ENCODE results near the gene WASF3.

WASF3 gene

GRCh38 chr13:26601669-26602068, 44.2 kb downstream of the WASF3 start:
- no peak overlapping the region for H3K27ac ChIP-seq (ENCODE audit: low read depth, low read length, severe bottlenecking)
- H3K9me3 ChIP-seq (ENCODE audit: control insufficient read depth, low read length) = no peaks in the 10 kb centered on the region
- H3K4me3 ChIP-seq (ENCODE audit: extremely low read depth, insufficient read depth, low read length, poor library complexity, severe bottlenecking) = no peak overlapping the region
- no peaks in the 10 kb centered on the region for H3K36me3 ChIP-seq (ENCODE audit: control insufficient read depth, insufficient read depth, low read length)
- H3K4me1 ChIP-seq (ENCODE audit: control insufficient read depth, insufficient read depth, low read length, poor library complexity, severe bottlenecking) = peaks cover 8% of the 10 kb centered on the region
- WGBS, 2 experiments (ENCODE audit: insufficient coverage in 2 of 2) = no CpG with 5 or more reads among the region's 2 CpGs

DNA sequence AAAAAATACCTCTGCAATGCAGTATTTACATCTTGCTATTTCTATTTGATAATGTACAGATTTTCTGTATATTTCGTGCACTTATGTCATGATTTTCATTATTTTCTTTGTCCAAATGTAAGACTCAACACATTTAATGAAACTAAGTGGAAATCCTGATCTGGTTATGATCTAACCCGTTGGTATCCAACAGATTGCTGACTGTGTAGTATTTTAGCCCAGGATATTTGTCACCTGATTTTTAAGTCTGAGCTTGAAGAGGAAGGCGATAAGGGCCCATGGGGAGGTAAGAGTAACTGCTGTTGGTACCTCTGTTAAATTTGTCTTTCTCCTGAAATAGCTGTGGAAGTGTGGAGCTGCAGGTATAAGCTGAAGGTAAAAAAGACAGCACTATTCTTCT, 45.3 kb downstream of the WASF3 start:
- H3K36me3 ChIP-seq (ENCODE audit: control insufficient read depth, insufficient read depth, low read length) = no peaks in the 10 kb centered on the region
- no peaks in the 10 kb centered on the region for H3K9me3 ChIP-seq (ENCODE audit: control insufficient read depth, low read length)
- peaks cover 8% of the 10 kb centered on the region for H3K4me1 ChIP-seq (ENCODE audit: control insufficient read depth, insufficient read depth, low read length, poor library complexity, severe bottlenecking)
- 89 to 100% methylated on average over 1 to 2 of the region's 3 CpGs for WGBS, 2 experiments (ENCODE audit: insufficient coverage in 2 of 2)
- no peak overlapping the region for H3K4me3 ChIP-seq (ENCODE audit: extremely low read depth, insufficient read depth, low read length, poor library complexity, severe bottlenecking)
- no peak overlapping the region for H3K27ac ChIP-seq (ENCODE audit: low read depth, low read length, severe bottlenecking)

GRCh38 chr13:26604784-26605545, 47.5 kb downstream of the WASF3 start:
- Histone ChIP-seq H3K4me3 (ENCODE audit: extremely low read depth, insufficient read depth, low read length, poor library complexity, severe bottlenecking) (no peak overlapping the region), H3K9me3 (ENCODE audit: control insufficient read depth, low read length) (no peaks in the 10 kb centered on the region), H3K27ac (ENCODE audit: low read depth, low read length, severe bottlenecking) (no peak overlapping the region), H3K4me1 (ENCODE audit: control insufficient read depth, insufficient read depth, low read length, poor library complexity, severe bottlenecking) (peaks cover 8% of the 10 kb centered on the region), H3K36me3 (ENCODE audit: control insufficient read depth, insufficient read depth, low read length) (no peaks in the 10 kb centered on the region)
- whole genome bisulfite sequencing, 2 experiments (ENCODE audit: insufficient coverage in 2 of 2) = 88 to 100% methylated on average over 1 to 2 of the region's 3 CpGs

GRCh38 chr13:26605845-26606244, 48.4 kb downstream of the WASF3 start:
- H3K36me3 ChIP-seq (ENCODE audit: control insufficient read depth, insufficient read depth, low read length) = no peaks in the 10 kb centered on the region
- H3K9me3 ChIP-seq (ENCODE audit: control insufficient read depth, low read length) = no peaks in the 10 kb centered on the region
- H3K27ac ChIP-seq (ENCODE audit: low read depth, low read length, severe bottlenecking) = no peak overlapping the region
- no peak overlapping the region for H3K4me3 ChIP-seq (ENCODE audit: extremely low read depth, insufficient read depth, low read length, poor library complexity, severe bottlenecking)
- peaks cover 8% of the 10 kb centered on the region for H3K4me1 ChIP-seq (ENCODE audit: control insufficient read depth, insufficient read depth, low read length, poor library complexity, severe bottlenecking)
- WGBS, 2 experiments (ENCODE audit: insufficient coverage in 2 of 2) = 89% methylated on average over 1 of the region's 2 CpGs; no CpG with 5 or more reads in 1 of the 2 experiments

GRCh38 chr13:26606631-26607030, 49.1 kb downstream of the WASF3 start:
- 50% methylated on average over 2 of the region's 4 CpGs; no CpG with 5 or more reads in 1 of the 2 experiments for WGBS, 2 experiments (ENCODE audit: insufficient coverage in 2 of 2)
- no peak overlapping the region for H3K27ac ChIP-seq (ENCODE audit: low read depth, low read length, severe bottlenecking)
- no peaks in the 10 kb centered on the region for H3K9me3 ChIP-seq (ENCODE audit: control insufficient read depth, low read length)
- peaks cover 5% of the 10 kb centered on the region for H3K4me1 ChIP-seq (ENCODE audit: control insufficient read depth, insufficient read depth, low read length, poor library complexity, severe bottlenecking)
- no peaks in the 10 kb centered on the region for H3K36me3 ChIP-seq (ENCODE audit: control insufficient read depth, insufficient read depth, low read length)
- H3K4me3 ChIP-seq (ENCODE audit: extremely low read depth, insufficient read depth, low read length, poor library complexity, severe bottlenecking) = no peak overlapping the region

- WGBS, 2 experiments (ENCODE audit: insufficient coverage in 2 of 2) = 71 to 83% methylated on average over 1 to 2 of the region's 5 CpGs
- no peaks in the 10 kb centered on the region for H3K4me1 ChIP-seq (ENCODE audit: control insufficient read depth, insufficient read depth, low read length, poor library complexity, severe bottlenecking)
- peaks cover 7% of the 10 kb centered on the region for H3K36me3 ChIP-seq (ENCODE audit: control insufficient read depth, insufficient read depth, low read length)
- no peaks in the 10 kb centered on the region for H3K9me3 ChIP-seq (ENCODE audit: control insufficient read depth, low read length)
- no peak overlapping the region for H3K4me3 ChIP-seq (ENCODE audit: extremely low read depth, insufficient read depth, low read length, poor library complexity, severe bottlenecking)
- H3K27ac ChIP-seq (ENCODE audit: low read depth, low read length, severe bottlenecking) = no peak overlapping the region
Measured at GRCh38 chr13:26614721-26615120, 57.2 kb downstream of the WASF3 start.

- H3K27ac ChIP-seq (ENCODE audit: low read depth, low read length, severe bottlenecking) = no peak overlapping the region
- no peaks in the 10 kb centered on the region for H3K4me1 ChIP-seq (ENCODE audit: control insufficient read depth, insufficient read depth, low read length, poor library complexity, severe bottlenecking)
- peaks cover 7% of the 10 kb centered on the region for H3K36me3 ChIP-seq (ENCODE audit: control insufficient read depth, insufficient read depth, low read length)
- H3K4me3 ChIP-seq (ENCODE audit: extremely low read depth, insufficient read depth, low read length, poor library complexity, severe bottlenecking) = no peak overlapping the region
- 90% methylated on average over 1 of the region's 2 CpGs; no CpG with 5 or more reads in 1 of the 2 experiments for WGBS, 2 experiments (ENCODE audit: insufficient coverage in 2 of 2)
- no peaks in the 10 kb centered on the region for H3K9me3 ChIP-seq (ENCODE audit: control insufficient read depth, low read length)
Measured at GRCh38 chr13:26616126-26616525, 58.6 kb downstream of the WASF3 start.

GRCh38 chr13:26618726-26619125, 61.2 kb downstream of the WASF3 start:
- H3K9me3 ChIP-seq (ENCODE audit: control insufficient read depth, low read length) = peaks cover 5% of the 10 kb centered on the region
- peaks cover 16% of the 10 kb centered on the region for H3K36me3 ChIP-seq (ENCODE audit: control insufficient read depth, insufficient read depth, low read length)
- H3K4me1 ChIP-seq (ENCODE audit: control insufficient read depth, insufficient read depth, low read length, poor library complexity, severe bottlenecking) = no peaks in the 10 kb centered on the region
- H3K27ac ChIP-seq (ENCODE audit: low read depth, low read length, severe bottlenecking) = no peak overlapping the region
- 67% methylated on average over 1 of the region's 2 CpGs; no CpG with 5 or more reads in 1 of the 2 experiments for WGBS, 2 experiments (ENCODE audit: insufficient coverage in 2 of 2)
- no peak overlapping the region for H3K4me3 ChIP-seq (ENCODE audit: extremely low read depth, insufficient read depth, low read length, poor library complexity, severe bottlenecking)

GRCh38 chr13:26619358-26619757, 61.9 kb downstream of the WASF3 start:
- whole genome bisulfite sequencing, 2 experiments (ENCODE audit: insufficient coverage in 2 of 2) = 100% methylated on average over 2 of the region's 2 CpGs; no CpG with 5 or more reads in 1 of the 2 experiments
- H3K4me3 ChIP-seq (ENCODE audit: extremely low read depth, insufficient read depth, low read length, poor library complexity, severe bottlenecking) = no peak overlapping the region
- H3K9me3 ChIP-seq (ENCODE audit: control insufficient read depth, low read length) = peaks cover 10% of the 10 kb centered on the region
- peaks cover 18% of the 10 kb centered on the region for H3K36me3 ChIP-seq (ENCODE audit: control insufficient read depth, insufficient read depth, low read length)
- no peaks in the 10 kb centered on the region for H3K4me1 ChIP-seq (ENCODE audit: control insufficient read depth, insufficient read depth, low read length, poor library complexity, severe bottlenecking)
- H3K27ac ChIP-seq (ENCODE audit: low read depth, low read length, severe bottlenecking) = no peak overlapping the region

DNA sequence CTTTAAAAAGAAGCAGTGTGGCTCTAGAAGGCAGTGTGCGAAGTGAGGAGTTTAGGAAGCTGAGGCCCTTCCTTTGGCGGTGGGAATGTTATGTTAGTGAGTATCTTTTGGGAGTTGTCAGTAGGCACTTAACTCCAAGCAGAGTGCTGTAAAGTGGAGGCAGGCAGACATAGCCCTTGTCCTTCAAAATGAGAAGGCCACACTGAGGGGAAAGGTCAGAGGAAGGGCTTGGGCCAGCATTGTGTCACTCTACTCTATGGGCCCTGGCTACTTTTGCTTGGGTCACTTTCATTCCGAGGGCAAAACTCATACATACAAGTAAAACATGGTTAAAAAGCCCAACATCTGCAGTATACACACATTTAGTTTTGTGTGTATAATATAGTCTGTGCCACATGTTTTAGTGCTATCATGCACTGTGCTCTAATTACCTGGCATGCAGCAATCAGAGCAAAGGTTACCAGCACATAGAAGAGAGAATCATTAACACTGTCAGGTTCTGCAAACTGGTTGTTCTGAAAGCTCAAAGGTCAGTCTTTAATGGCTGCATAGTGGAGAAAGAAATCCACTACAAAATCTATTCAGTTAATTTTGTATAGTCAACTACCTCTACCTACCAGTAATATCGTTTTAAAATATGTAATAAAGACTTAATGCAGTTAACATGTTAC, 64.4 kb downstream of the WASF3 start:
- 100% methylated on average over 2 of the region's 4 CpGs; no CpG with 5 or more reads in 1 of the 2 experiments for WGBS, 2 experiments (ENCODE audit: insufficient coverage in 2 of 2)
- Histone ChIP-seq H3K4me1 (ENCODE audit: control insufficient read depth, insufficient read depth, low read length, poor library complexity, severe bottlenecking) (no peaks in the 10 kb centered on the region), H3K36me3 (ENCODE audit: control insufficient read depth, insufficient read depth, low read length) (peaks cover 23% of the 10 kb centered on the region), H3K4me3 (ENCODE audit: extremely low read depth, insufficient read depth, low read length, poor library complexity, severe bottlenecking) (no peak overlapping the region), H3K9me3 (ENCODE audit: control insufficient read depth, low read length) (peaks cover 13% of the 10 kb centered on the region), H3K27ac (ENCODE audit: low read depth, low read length, severe bottlenecking) (no peak overlapping the region)

DNA sequence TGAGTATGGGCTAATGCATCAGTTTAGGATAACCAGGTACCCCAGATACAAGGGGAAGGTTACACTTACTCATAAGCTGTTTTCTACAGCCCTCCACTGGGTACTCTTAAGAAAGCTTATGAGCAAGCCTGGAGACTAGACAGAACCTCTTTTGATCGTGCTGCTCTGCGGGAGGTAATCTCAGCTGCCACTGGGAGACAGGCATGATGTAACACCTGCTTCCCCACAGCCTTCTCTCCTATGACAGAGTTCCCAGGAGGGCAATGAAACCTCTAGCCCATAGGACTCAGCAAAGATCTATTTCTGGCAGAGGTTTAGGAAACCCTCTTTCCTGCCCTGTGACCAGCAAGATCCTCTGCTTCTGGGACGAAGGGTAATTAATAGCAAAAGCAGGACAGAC, 65.6 kb downstream of the WASF3 start:
- H3K4me1 ChIP-seq (ENCODE audit: control insufficient read depth, insufficient read depth, low read length, poor library complexity, severe bottlenecking) = no peaks in the 10 kb centered on the region
- peaks cover 23% of the 10 kb centered on the region for H3K36me3 ChIP-seq (ENCODE audit: control insufficient read depth, insufficient read depth, low read length)
- no peak overlapping the region for H3K4me3 ChIP-seq (ENCODE audit: extremely low read depth, insufficient read depth, low read length, poor library complexity, severe bottlenecking)
- H3K27ac ChIP-seq (ENCODE audit: low read depth, low read length, severe bottlenecking) = no peak overlapping the region
- WGBS, 2 experiments (ENCODE audit: insufficient coverage in 2 of 2) = 78 to 82% methylated on average over 3 of the region's 3 CpGs
- H3K9me3 ChIP-seq (ENCODE audit: control insufficient read depth, low read length) = peaks cover 13% of the 10 kb centered on the region
